H1 (cell line): ENCODE results near the gene TUBGCP6. TPM values are rescaled to one million over a fixed set of nuclear protein-coding genes. Genes with fewer than 3 reads are reported as not detected.

Experiments used
- EGR1 ChIP-seq: IDR thresholded peaks from 2 replicates; pipeline ENCODE4 v1.6.1; 2011; ENCODE audit warnings: low read depth, low read length, borderline replicate concordance
- SIRT6 ChIP-seq: IDR thresholded peaks from one replicate; pipeline ENCODE4 v1.7.1; 2012; ENCODE audit warnings: low read length, inconsistent platforms
- polyA plus RNA-seq, 7 experiments: library from polyadenylated mRNA; depleted of rRNA in 3 of 7; stranded (reverse) in 5 of 7; unstranded in 2 of 7; fragments of >200 nt in 5 of 7; fragments of 200-250 nt in 2 of 7; gene quantifications; 1 replicate in 5 of 7; 2 replicates in 1 of 7; 4 replicates in 1 of 7; pipeline versions ENCODE4 v1.2.1 to v1.2.3, GENCODE V29; 2011 to 2013; ENCODE audit warnings: missing spikeins in 2 of 7, mixed read lengths in 2 of 7
- total RNA-seq: library from RNA; stranded (reverse); fragmentation: NEBNext Ultra II Directional; extraction: Animal tissue kit (Norgen Biotek cat#: 25700); gene quantifications from 2 replicates; pipeline ENCODE4 v1.2.1, GENCODE V29; 2021
- TF ChIP-seq, protein P1 (sequence below), 3 experiments: IDR thresholded peaks; 1 replicate in 2 of 3; 2 replicates in 1 of 3; pipeline versions ENCODE4 v1.5.1 to v1.6.1; 2011; ENCODE audit warnings: low read length in 3 of 3, mild to moderate bottlenecking in 3 of 3, inconsistent platforms in 2 of 3, low read depth in 1 of 3, moderate library complexity in 1 of 3; ENCODE audit not compliant: insufficient read depth in 1 of 3; ENCODE audit errors: control extremely low read depth in 1 of 3

Gene TUBGCP6
- total and polyA plus RNA-seq, 2 of the 8 experiments (the other 6 are each of a cell fraction or from before 2014, with no cell fraction given) = 24.2 to 24.7 TPM

DNA sequence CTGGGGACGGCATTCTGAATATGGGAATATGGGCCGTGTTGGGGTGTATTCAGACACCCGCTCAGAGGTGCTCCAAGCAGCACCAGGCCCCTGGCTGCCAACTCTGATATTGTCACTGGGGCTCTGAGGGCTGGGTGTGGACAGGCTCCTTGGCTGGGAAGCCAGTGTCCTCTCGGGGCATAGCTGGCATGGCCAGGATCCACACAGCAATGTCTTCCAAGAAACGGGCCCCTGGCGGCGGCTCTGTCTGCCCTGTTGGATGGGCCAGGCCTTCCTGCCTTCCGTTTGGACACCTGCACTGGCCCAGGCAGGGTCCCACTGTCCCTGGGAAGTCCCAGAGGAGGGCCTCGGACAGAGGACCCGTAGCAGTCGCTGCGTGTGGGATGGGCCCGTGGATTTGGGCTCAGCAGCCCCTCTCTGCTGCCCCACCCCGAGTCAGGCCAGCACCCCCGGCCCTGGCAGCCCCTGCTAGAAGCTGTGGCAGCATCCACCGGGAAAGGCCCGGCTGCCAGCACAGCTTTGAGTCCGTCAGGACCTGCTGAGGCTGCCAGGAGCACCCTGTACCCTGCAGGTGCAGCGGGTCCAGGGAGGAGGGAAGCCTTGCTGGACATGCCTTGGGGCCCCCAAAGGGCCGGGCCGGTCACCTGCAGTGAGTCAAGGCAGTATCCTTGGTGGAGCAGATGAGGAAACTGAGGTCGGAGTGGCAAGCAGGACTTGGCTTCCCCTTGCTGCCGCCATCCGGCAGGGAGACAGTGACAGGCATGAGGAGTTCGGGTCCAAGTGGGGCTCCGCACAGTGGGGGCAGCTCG, 70.2 kb downstream of the TUBGCP6 start (continued):
- TF ChIP-seq, protein P1, sequence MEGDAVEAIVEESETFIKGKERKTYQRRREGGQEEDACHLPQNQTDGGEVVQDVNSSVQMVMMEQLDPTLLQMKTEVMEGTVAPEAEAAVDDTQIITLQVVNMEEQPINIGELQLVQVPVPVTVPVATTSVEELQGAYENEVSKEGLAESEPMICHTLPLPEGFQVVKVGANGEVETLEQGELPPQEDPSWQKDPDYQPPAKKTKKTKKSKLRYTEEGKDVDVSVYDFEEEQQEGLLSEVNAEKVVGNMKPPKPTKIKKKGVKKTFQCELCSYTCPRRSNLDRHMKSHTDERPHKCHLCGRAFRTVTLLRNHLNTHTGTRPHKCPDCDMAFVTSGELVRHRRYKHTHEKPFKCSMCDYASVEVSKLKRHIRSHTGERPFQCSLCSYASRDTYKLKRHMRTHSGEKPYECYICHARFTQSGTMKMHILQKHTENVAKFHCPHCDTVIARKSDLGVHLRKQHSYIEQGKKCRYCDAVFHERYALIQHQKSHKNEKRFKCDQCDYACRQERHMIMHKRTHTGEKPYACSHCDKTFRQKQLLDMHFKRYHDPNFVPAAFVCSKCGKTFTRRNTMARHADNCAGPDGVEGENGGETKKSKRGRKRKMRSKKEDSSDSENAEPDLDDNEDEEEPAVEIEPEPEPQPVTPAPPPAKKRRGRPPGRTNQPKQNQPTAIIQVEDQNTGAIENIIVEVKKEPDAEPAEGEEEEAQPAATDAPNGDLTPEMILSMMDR (IDR thresholded peaks at IDR 0.05; ENCODE audit: control extremely low read depth in 1 of 3, insufficient read depth in 1 of 3, low read depth in 1 of 3, low read length in 3 of 3) = no peak
- TF ChIP-seq SIRT6 (no peak), EGR1 (no peak)
